ENCODE measurements around the gene PHYKPL. TPM values are rescaled to one million over a fixed set of nuclear protein-coding genes. Genes with fewer than 3 reads are reported as not detected.

The PHYKPL gene
- total and polyA plus RNA-seq, 5 donors from 2014 or later: 41.5 to 165 (median 42.9) TPM

DNA sequence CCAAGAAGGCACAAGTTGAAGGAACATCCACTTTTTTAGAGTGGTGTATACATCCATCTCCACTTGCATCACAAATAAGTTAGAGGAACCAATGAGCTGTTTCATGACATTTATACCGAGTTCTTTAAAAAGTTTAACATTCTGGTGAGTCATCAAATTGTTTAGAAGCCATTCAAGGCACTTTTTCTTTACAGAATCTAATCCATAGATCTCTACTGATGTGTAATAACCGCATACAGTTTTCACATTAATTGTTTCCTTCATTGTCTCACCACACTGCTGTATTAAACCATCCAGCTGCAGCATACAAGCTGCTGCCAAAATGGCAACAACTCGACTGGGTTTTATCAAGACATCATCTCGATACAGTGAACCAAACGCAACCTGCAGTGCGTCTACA, 46.2 kb downstream of the PHYKPL start:
- Histone ChIP-seq H3K4me1 (ENCODE audit: control insufficient read depth, insufficient read depth, low read length, poor library complexity, severe bottlenecking) (no peaks in the 10 kb centered on the region), H3K27ac (ENCODE audit: insufficient read depth, low read length, poor library complexity, severe bottlenecking) (no peak overlapping the region), H3K36me3 (ENCODE audit: control insufficient read depth, insufficient read depth, low read length) (no peaks in the 10 kb centered on the region), H3K9me3 (ENCODE audit: control insufficient read depth in 2 of 2, low read length in 2 of 2) (no peaks in the 10 kb centered on the region), H3K27me3 (ENCODE audit: control insufficient read depth, insufficient read depth, low read length) (no peaks in the 10 kb centered on the region), H3K4me3 (ENCODE audit: low read depth, low read length) (no peak overlapping the region)
- DNase-seq (no peak), ATAC-seq (ENCODE audit: low read depth in 2 of 2) (no peak)
- Mint-ChIP-seq H3K27ac (no peak overlapping the region), H3K27me3 (peaks cover 21% of the 10 kb centered on the region), H3K36me3 (no peaks in the 10 kb centered on the region), H3K4me1 (peaks cover 0 to 7% (median 3%) of the 10 kb centered on the region in 4 donors), H3K9me3 (no peaks in the 10 kb centered on the region), H3K4me3 (no peak overlapping the region)

DNA sequence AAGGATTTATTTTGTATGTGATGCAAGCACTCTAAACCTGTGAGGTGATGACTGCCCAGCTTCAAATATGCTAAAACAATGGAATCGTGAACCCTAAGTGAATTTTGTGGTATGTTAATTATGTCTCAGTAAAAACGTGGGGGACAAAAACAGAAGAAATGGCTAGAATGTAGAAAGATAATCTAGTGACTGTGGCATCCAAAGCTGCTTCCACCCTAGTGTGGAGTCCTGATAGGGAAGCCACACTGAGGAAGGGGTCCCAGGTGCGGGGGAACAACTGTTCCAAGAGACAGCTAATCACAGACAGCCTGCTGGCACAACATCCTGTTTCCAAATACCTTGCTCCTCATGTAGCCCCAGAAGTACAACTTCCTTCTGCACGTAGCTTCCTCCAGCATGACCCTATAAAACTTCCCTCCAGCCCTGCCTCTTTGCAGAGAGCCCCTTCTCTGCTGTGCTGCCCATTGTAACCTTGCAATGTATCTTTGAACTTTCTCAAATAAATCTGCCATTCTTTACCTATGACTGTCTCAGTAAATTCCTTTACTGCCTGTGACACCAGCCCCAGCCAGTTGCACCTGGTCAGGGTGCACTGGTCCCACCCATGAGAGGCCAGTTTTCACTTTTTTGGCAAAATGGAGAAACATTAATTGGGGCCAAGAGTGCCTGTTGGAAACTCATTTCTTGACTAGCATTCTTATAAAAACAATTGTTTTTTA, 50.3 kb downstream of the PHYKPL start:
- Histone ChIP-seq H3K27ac (ENCODE audit: insufficient read depth, low read length, poor library complexity, severe bottlenecking) (no peak overlapping the region), H3K36me3 (ENCODE audit: control insufficient read depth, insufficient read depth, low read length) (no peaks in the 10 kb centered on the region), H3K9me3 (ENCODE audit: control insufficient read depth in 2 of 2, low read length in 2 of 2) (no peaks in the 10 kb centered on the region), H3K27me3 (ENCODE audit: control insufficient read depth, insufficient read depth, low read length) (no peaks in the 10 kb centered on the region), H3K4me3 (ENCODE audit: low read depth, low read length) (no peak overlapping the region), H3K4me1 (ENCODE audit: control insufficient read depth, insufficient read depth, low read length, poor library complexity, severe bottlenecking) (no peaks in the 10 kb centered on the region)
- Mint-ChIP-seq H3K27me3 (peaks cover 6% of the 10 kb centered on the region), H3K4me3 (no peak overlapping the region), H3K36me3 (no peaks in the 10 kb centered on the region), H3K9me3 (peaks cover 0 to 4% (median 0%) of the 10 kb centered on the region in 7 donors), H3K4me1 (peaks cover 0 to 7% (median 3%) of the 10 kb centered on the region in 4 donors), H3K27ac (peak overlapping the region in 1 of 3 donors; percentile 81)
- ATAC-seq (ENCODE audit: low read depth in 2 of 2) (no peak), DNase-seq (peak in 1 of 3 donors; percentile 14)

DNA sequence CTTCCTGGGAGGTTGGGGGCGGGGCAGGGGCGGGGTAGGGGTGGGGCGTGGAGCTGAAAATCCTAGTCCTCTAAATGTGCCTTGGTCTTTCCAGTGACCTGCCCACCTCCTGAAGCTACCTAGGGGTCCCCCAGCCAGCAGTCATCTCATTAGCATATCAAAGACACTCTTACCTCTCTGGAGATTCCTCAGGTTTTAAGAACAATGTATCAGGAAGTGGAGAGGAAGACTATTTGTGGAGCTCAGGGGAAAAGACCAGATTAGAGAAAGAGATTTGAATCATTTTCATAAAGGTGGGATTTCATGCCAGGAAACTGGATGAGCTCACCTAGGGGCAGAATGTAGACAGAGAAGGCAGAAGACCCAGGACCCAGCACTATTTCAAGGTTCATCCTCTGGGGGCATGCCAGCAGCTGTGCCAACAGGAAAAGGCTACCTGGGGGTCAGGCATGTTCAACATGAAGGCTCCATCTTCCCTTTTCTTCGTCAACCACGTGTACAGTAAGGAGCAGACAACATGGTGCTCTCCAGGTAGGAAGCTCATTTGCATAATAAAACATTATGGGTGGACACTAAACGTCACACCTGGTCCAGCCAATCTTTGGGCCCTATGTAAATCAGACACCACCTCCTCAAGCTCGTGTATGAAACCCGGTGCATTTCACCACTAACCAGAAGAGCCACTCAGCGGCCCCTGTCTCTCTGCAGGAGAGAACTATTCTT, 52.3 kb downstream of the PHYKPL start:
- H3K4me1 Mint-ChIP-seq: peaks cover 0 to 7% (median 3%) of the 10 kb centered on the region in 4 donors
- no peaks in the 10 kb centered on the region for H3K27me3 Mint-ChIP-seq
- Histone ChIP-seq H3K36me3 (ENCODE audit: control insufficient read depth, insufficient read depth, low read length) (no peaks in the 10 kb centered on the region), H3K4me3 (ENCODE audit: low read depth, low read length) (no peak overlapping the region), H3K9me3 (ENCODE audit: control insufficient read depth in 2 of 2, low read length in 2 of 2) (no peaks in the 10 kb centered on the region), H3K27ac (ENCODE audit: insufficient read depth, low read length, poor library complexity, severe bottlenecking) (no peak overlapping the region), H3K27me3 (ENCODE audit: control insufficient read depth, insufficient read depth, low read length) (no peaks in the 10 kb centered on the region), H3K4me1 (ENCODE audit: control insufficient read depth, insufficient read depth, low read length, poor library complexity, severe bottlenecking) (no peaks in the 10 kb centered on the region)
- H3K4me3 Mint-ChIP-seq: no peak overlapping the region
- DNase-seq (no peak), ATAC-seq (ENCODE audit: low read depth in 2 of 2) (no peak)
- H3K36me3 Mint-ChIP-seq: no peaks in the 10 kb centered on the region
- H3K9me3 Mint-ChIP-seq: peaks cover 0 to 4% (median 0%) of the 10 kb centered on the region in 7 donors
- no peak overlapping the region for H3K27ac Mint-ChIP-seq

DNA sequence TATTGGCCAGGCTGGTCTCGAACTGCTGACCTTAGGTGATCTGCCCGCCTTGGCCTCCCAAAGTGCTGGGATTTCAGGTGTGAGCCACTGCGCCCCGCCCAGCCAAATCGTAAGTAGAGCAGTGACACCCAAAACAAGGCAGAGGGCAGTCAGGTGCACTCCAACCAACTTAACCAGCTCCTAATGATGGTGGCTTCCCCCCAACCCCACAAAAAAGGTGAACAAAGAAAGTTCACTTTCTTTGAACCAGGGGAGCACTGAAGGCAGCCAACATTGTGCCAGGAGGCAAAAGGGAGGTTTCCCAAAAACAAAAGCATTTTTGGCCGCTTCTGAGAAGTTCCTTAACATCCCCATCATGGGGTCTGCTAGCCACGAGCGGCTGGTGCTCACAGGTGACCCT, 55.0 kb downstream of the PHYKPL start:
- H3K9me3 ChIP-seq (ENCODE audit: control insufficient read depth in 2 of 2, low read length in 2 of 2): no peaks in the 10 kb centered on the region
- H3K27me3 Mint-ChIP-seq: no peaks in the 10 kb centered on the region
- no peak overlapping the region for H3K27ac ChIP-seq (ENCODE audit: insufficient read depth, low read length, poor library complexity, severe bottlenecking)
- H3K4me3 ChIP-seq (ENCODE audit: low read depth, low read length): no peak overlapping the region
- no peaks in the 10 kb centered on the region for H3K27me3 ChIP-seq (ENCODE audit: control insufficient read depth, insufficient read depth, low read length)
- no peaks in the 10 kb centered on the region for H3K4me1 ChIP-seq (ENCODE audit: control insufficient read depth, insufficient read depth, low read length, poor library complexity, severe bottlenecking)
- H3K36me3 Mint-ChIP-seq: no peaks in the 10 kb centered on the region
- no peaks in the 10 kb centered on the region for H3K36me3 ChIP-seq (ENCODE audit: control insufficient read depth, insufficient read depth, low read length)
- DNase-seq (no peak), ATAC-seq (ENCODE audit: low read depth in 2 of 2) (no peak)
- no peak overlapping the region for H3K4me3 Mint-ChIP-seq
- peaks cover 0 to 4% (median 0%) of the 10 kb centered on the region in 7 donors for H3K9me3 Mint-ChIP-seq
- peaks cover 0 to 7% (median 3%) of the 10 kb centered on the region in 4 donors for H3K4me1 Mint-ChIP-seq
- H3K27ac Mint-ChIP-seq: no peak overlapping the region

- no peaks in the 10 kb centered on the region for H3K4me1 ChIP-seq (ENCODE audit: control insufficient read depth, insufficient read depth, low read length, poor library complexity, severe bottlenecking)
- H3K36me3 ChIP-seq (ENCODE audit: control insufficient read depth, insufficient read depth, low read length): no peaks in the 10 kb centered on the region
- no peak overlapping the region for H3K27ac ChIP-seq (ENCODE audit: insufficient read depth, low read length, poor library complexity, severe bottlenecking)
- Mint-ChIP-seq H3K4me3 (no peak overlapping the region), H3K4me1 (peaks cover 0 to under 1% (median 0%) of the 10 kb centered on the region in 4 donors), H3K9me3 (peaks cover 0 to 4% (median 0%) of the 10 kb centered on the region in 7 donors), H3K36me3 (no peaks in the 10 kb centered on the region), H3K27ac (peak overlapping the region in 1 of 3 donors; percentile 90), H3K27me3 (no peaks in the 10 kb centered on the region)
- no peaks in the 10 kb centered on the region for H3K27me3 ChIP-seq (ENCODE audit: control insufficient read depth, insufficient read depth, low read length)
- ATAC-seq (ENCODE audit: low read depth in 2 of 2) (no peak), DNase-seq (no peak)
- H3K9me3 ChIP-seq (ENCODE audit: control insufficient read depth in 2 of 2, low read length in 2 of 2): no peaks in the 10 kb centered on the region
- H3K4me3 ChIP-seq (ENCODE audit: low read depth, low read length): no peak overlapping the region
Observed at GRCh38 chr5:178176791-178177190, 55.8 kb downstream of the PHYKPL start.

DNA sequence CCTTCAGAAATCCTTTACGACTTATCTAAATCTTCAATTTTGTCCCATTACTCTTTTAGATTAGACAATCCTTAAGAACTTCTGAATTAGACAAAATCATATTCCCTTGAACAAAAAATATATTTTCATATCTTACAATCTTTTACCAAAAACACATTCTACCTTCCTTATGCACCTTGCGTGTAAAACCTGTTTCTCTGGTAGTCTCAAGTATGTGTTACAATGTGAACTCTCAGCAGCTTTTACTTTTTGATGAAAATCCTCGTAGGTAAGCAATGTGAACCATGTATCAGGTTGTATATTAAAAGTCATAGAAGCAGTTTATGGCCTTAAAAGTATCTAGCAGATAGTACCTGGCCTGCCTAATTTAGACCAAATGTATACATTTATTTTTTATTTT, 58.1 kb downstream of the PHYKPL start:
- Mint-ChIP-seq H3K4me3 (no peak overlapping the region), H3K27ac (no peak overlapping the region), H3K36me3 (no peaks in the 10 kb centered on the region), H3K27me3 (peaks cover 5% of the 10 kb centered on the region), H3K4me1 (no peaks in the 10 kb centered on the region), H3K9me3 (peaks cover 0 to 4% (median 0%) of the 10 kb centered on the region in 7 donors)
- H3K36me3 ChIP-seq (ENCODE audit: control insufficient read depth, insufficient read depth, low read length): no peaks in the 10 kb centered on the region
- H3K4me1 ChIP-seq (ENCODE audit: control insufficient read depth, insufficient read depth, low read length, poor library complexity, severe bottlenecking): no peaks in the 10 kb centered on the region
- no peak overlapping the region for H3K4me3 ChIP-seq (ENCODE audit: low read depth, low read length)
- no peaks in the 10 kb centered on the region for H3K9me3 ChIP-seq (ENCODE audit: control insufficient read depth in 2 of 2, low read length in 2 of 2)
- H3K27me3 ChIP-seq (ENCODE audit: control insufficient read depth, insufficient read depth, low read length): no peaks in the 10 kb centered on the region
- ATAC-seq (ENCODE audit: low read depth in 2 of 2) (no peak), DNase-seq (no peak)
- H3K27ac ChIP-seq (ENCODE audit: insufficient read depth, low read length, poor library complexity, severe bottlenecking): no peak overlapping the region

- H3K4me1 ChIP-seq (ENCODE audit: control insufficient read depth, insufficient read depth, low read length, poor library complexity, severe bottlenecking): no peaks in the 10 kb centered on the region
- H3K27me3 ChIP-seq (ENCODE audit: control insufficient read depth, insufficient read depth, low read length): no peaks in the 10 kb centered on the region
- no peaks in the 10 kb centered on the region for H3K4me1 Mint-ChIP-seq
- no peaks in the 10 kb centered on the region for H3K36me3 Mint-ChIP-seq
- H3K9me3 ChIP-seq (ENCODE audit: control insufficient read depth in 2 of 2, low read length in 2 of 2): no peaks in the 10 kb centered on the region
- H3K4me3 Mint-ChIP-seq: no peak overlapping the region
- ATAC-seq (ENCODE audit: low read depth in 2 of 2) (no peak), DNase-seq (no peak)
- peaks cover 25% of the 10 kb centered on the region for H3K27me3 Mint-ChIP-seq
- H3K27ac Mint-ChIP-seq: no peak overlapping the region
- no peak overlapping the region for H3K27ac ChIP-seq (ENCODE audit: insufficient read depth, low read length, poor library complexity, severe bottlenecking)
- no peak overlapping the region for H3K4me3 ChIP-seq (ENCODE audit: low read depth, low read length)
- no peaks in the 10 kb centered on the region for H3K36me3 ChIP-seq (ENCODE audit: control insufficient read depth, insufficient read depth, low read length)
- H3K9me3 Mint-ChIP-seq: no peaks in the 10 kb centered on the region
Observed at GRCh38 chr5:178170455-178170854, 62.1 kb downstream of the PHYKPL start.

Data from CD4-positive, CD25-positive, alpha-beta regulatory T cell (primary cell).